GM12892 (cell line): ENCODE measurements around the gene SOD1.

Source experiments
- POLR2A ChIP-seq: IDR thresholded peaks from 2 replicates; pipeline ENCODE4 v1.6.1; 2011; ENCODE audit warnings: low read depth, low read length, control low read depth
- POLR2AphosphoS5 ChIP-seq: IDR thresholded peaks from 2 replicates; pipeline ENCODE4 v1.6.1; 2011; ENCODE audit warnings: low read depth, low read length, control low read depth
- TAF1 ChIP-seq: IDR thresholded peaks from 2 replicates; pipeline ENCODE4 v1.6.1; 2011; ENCODE audit warnings: low read depth, mild to moderate bottlenecking, control low read depth, low read length, borderline replicate concordance

- TF ChIP-seq POLR2A, result no peak
- TF ChIP-seq POLR2AphosphoS5, result no peak
- TF ChIP-seq TAF1, result no peak
Observed at GRCh38 chr21:31654340-31654739, 5.2 kb upstream of the SOD1 start.
